Panc1 (cell line): ENCODE results near the gene ROGDI.

Experiments
- CTCF ChIP-seq: fragments of 450-650 bp; IDR thresholded peaks from 2 replicates; pipeline ENCODE4 v1.5.1; 2017; ENCODE audit warnings: mild to moderate bottlenecking
- POLR2AphosphoS5 ChIP-seq: IDR thresholded peaks from 2 replicates; pipeline ENCODE4 v1.6.1; 2012; ENCODE audit warnings: mild to moderate bottlenecking, low read depth, low read length, moderate library complexity
- REST ChIP-seq, 2 experiments: IDR thresholded peaks; 2 replicates each; pipeline ENCODE4 v1.6.1; 2011 to 2012; ENCODE audit warnings: low read depth in 2 of 2, control low read depth in 1 of 2, low read length in 1 of 2, mild to moderate bottlenecking in 1 of 2, moderate library complexity in 1 of 2; ENCODE audit not compliant: insufficient read depth in 1 of 2
- TCF7L2 ChIP-seq: IDR thresholded peaks from 2 replicates; pipeline ENCODE4 v1.6.1; 2011; ENCODE audit warnings: mild to moderate bottlenecking, low read depth, low read length, inconsistent platforms

- no peak for TF ChIP-seq POLR2AphosphoS5
- TF ChIP-seq CTCF, result no peak
- no peak for TF ChIP-seq REST (IDR thresholded peaks at IDR 0.05; ENCODE audit: insufficient read depth in 1 of 2, low read depth in 2 of 2, low read length in 1 of 2)
- no peak for TF ChIP-seq TCF7L2
Observed at GRCh38 chr16:4826526-4826925, 24.1 kb upstream of the ROGDI start.
